Activated CD8-positive, alpha-beta memory T cell treated with anti-CD3 and anti-CD28 coated beads for 1 hour (primary cell): ENCODE measurements around the gene VWA3B.
"Not testable (repeated sequence)": the region's sequence is repeated elsewhere in the genome, so short reads cannot be mapped to it uniquely, and the experiment has no call there.

Experiments used
- DNase-seq, 2 donors: peaks; one replicate each; pipeline ENCODE4 v3.0.0-alpha.2; 2020; ENCODE audit warnings: low read depth in 1 of 2; ENCODE audit errors: extremely low read depth in 1 of 2

VWA3B gene

GRCh38 chr2:98086491-98087446 lies at the start of gene VWA3B:
Gene VWA3B, plus strand, starts transcription at chr2:98087167. Its CDS starts 5,926 bp downstream, at chr2:98093093.
- peak in 1 of 2 donors; percentile 3 for DNase-seq

GRCh38 chr2:98037206-98037605 lies 49.8 kb upstream of the VWA3B start:
- DNase-seq = no peak

GRCh38 chr2:98037666-98038336 lies 49.2 kb upstream of the VWA3B start:
- DNase-seq = no peak

GRCh38 chr2:98039085-98039756 lies 47.7 kb upstream of the VWA3B start:
- DNase-seq = no peak

GRCh38 chr2:98040331-98040939 lies 46.5 kb upstream of the VWA3B start:
- no peak for DNase-seq

- DNase-seq = no peak
These were observed 43.9 kb upstream of the VWA3B start for GRCh38 chr2:98043101-98043500.

- not testable (repeated sequence) for DNase-seq
These were observed 42.2 kb upstream of the VWA3B start for GRCh38 chr2:98044730-98045129.

GRCh38 chr2:98050070-98050469 lies 36.9 kb upstream of the VWA3B start:
- no peak for DNase-seq

- no peak for DNase-seq
These were observed 28.6 kb upstream of the VWA3B start for GRCh38 chr2:98058191-98058975.

- no peak for DNase-seq
These were observed 26.7 kb upstream of the VWA3B start for GRCh38 chr2:98060277-98060676.

- DNase-seq = no peak
These were observed 23.6 kb upstream of the VWA3B start for GRCh38 chr2:98063291-98063854.

GRCh38 chr2:98065808-98066207 lies 21.2 kb upstream of the VWA3B start:
- DNase-seq = no peak

GRCh38 chr2:98067160-98067559 lies 19.8 kb upstream of the VWA3B start:
- no peak for DNase-seq

GRCh38 chr2:98070081-98070480 lies 16.9 kb upstream of the VWA3B start:
- no peak for DNase-seq

- no peak for DNase-seq
These were observed 14.5 kb upstream of the VWA3B start for GRCh38 chr2:98072442-98072841.

GRCh38 chr2:98078701-98079100 lies 8.3 kb upstream of the VWA3B start:
- DNase-seq = no peak

GRCh38 chr2:98084151-98084868 lies 2.7 kb upstream of the VWA3B start:
- DNase-seq = no peak

- no peak for DNase-seq
These were observed 2.1 kb upstream of the VWA3B start for GRCh38 chr2:98084869-98085238.

- DNase-seq = no peak
These were observed 1.3 kb upstream of the VWA3B start for GRCh38 chr2:98085649-98086048.
